Right lobe of liver (tissue), 4 donors: Measurements from ENCODE around the gene PRCC.

Experiments used
- POLR2A ChIP-seq: fragments of 450-650 bp; IDR thresholded peaks from one replicate; pipeline ENCODE4 v1.6.1; 2017; ENCODE audit warnings: antibody characterized with exemption, mild to moderate bottlenecking
- TF ChIP-seq, protein P1 (sequence below), 4 donors: fragments of 200-600 bp in 3 of 4; fragments of 450-650 bp in 1 of 4; IDR thresholded peaks; one replicate each; pipeline versions ENCODE4 v1.5.1 to v1.8.0; 2016 to 2022; ENCODE audit warnings: antibody characterized with exemption in 4 of 4, mild to moderate bottlenecking in 2 of 4
- donor health status: DM: no; HTN: no; CAD: no.
- donor health status: DM: no; HTN: no; CAD: no.
- donor health status: DM: no; HTN: yes; CAD: no.

- TF ChIP-seq, protein P1, sequence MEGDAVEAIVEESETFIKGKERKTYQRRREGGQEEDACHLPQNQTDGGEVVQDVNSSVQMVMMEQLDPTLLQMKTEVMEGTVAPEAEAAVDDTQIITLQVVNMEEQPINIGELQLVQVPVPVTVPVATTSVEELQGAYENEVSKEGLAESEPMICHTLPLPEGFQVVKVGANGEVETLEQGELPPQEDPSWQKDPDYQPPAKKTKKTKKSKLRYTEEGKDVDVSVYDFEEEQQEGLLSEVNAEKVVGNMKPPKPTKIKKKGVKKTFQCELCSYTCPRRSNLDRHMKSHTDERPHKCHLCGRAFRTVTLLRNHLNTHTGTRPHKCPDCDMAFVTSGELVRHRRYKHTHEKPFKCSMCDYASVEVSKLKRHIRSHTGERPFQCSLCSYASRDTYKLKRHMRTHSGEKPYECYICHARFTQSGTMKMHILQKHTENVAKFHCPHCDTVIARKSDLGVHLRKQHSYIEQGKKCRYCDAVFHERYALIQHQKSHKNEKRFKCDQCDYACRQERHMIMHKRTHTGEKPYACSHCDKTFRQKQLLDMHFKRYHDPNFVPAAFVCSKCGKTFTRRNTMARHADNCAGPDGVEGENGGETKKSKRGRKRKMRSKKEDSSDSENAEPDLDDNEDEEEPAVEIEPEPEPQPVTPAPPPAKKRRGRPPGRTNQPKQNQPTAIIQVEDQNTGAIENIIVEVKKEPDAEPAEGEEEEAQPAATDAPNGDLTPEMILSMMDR (IDR thresholded peaks at IDR 0.05), result no peak
- no peak for TF ChIP-seq POLR2A
These were observed 19.3 kb downstream of the PRCC start for GRCh38 chr1:156786640-156787039.
